GM12864 (cell line): ENCODE results near the gene ZNF646.

Source experiments
- DNase-seq: peaks from one replicate; pipeline ENCODE4 v3.0.0-alpha.2; 2011; ENCODE audit warnings: low read depth
- H3K4me3 ChIP-seq: 2 replicates; pipeline ENCODE4 v1.5.1; 2011; ENCODE audit warnings: mild to moderate bottlenecking, low read depth, low read length, control low read depth
- TF ChIP-seq, protein P1 (sequence below): IDR thresholded peaks from 2 replicates; pipeline ENCODE4 v1.5.1; 2011; ENCODE audit warnings: low read depth, mild to moderate bottlenecking, moderate library complexity, low read length, control low read depth, inconsistent platforms; ENCODE audit errors: missing control alignments

Gene ZNF646

DNA sequence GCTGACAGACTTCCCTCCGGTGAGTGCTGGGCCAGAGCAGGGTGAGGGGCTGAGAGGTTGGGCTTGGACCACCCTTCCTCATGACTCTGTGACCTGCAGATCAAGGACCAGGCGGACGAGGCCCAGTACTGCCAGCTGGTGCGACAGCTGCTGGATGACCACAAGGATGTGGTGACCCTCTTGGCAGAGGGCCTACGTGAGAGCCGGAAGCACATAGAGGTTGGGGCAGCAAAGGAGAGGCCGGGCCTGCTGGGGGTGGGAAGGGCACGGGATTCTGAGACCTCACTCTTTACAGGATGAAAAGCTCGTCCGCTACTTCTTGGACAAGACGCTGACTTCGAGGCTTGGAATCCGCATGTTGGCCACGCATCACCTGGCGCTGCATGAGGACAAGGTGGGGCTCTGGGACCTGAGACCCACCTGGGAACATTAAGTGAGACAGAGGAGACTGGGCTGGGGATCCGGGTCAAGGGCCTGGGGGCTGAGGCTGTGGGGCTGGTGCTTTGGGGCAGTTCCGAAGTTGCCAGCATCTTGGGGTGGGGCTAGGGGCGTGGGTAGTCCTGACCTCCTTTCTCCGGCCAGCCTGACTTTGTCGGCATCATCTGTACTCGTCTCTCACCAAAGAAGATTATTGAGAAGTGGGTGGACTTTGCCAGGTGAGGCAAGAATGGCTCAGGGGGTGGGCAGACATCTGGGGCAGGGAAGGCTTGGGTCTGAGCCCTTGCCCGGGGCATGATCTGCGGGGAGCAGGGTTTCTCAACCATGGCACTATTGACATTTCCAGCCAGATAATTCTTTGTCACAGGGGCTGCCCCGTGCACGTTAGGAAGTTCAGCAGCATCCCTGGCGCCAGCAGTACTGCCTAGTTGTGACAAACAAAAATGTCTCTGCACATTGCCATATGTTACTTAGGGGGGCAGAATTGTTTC lies 36.1 kb downstream of the ZNF646 start:
- DNase-seq = no peak
- TF ChIP-seq, protein P1, sequence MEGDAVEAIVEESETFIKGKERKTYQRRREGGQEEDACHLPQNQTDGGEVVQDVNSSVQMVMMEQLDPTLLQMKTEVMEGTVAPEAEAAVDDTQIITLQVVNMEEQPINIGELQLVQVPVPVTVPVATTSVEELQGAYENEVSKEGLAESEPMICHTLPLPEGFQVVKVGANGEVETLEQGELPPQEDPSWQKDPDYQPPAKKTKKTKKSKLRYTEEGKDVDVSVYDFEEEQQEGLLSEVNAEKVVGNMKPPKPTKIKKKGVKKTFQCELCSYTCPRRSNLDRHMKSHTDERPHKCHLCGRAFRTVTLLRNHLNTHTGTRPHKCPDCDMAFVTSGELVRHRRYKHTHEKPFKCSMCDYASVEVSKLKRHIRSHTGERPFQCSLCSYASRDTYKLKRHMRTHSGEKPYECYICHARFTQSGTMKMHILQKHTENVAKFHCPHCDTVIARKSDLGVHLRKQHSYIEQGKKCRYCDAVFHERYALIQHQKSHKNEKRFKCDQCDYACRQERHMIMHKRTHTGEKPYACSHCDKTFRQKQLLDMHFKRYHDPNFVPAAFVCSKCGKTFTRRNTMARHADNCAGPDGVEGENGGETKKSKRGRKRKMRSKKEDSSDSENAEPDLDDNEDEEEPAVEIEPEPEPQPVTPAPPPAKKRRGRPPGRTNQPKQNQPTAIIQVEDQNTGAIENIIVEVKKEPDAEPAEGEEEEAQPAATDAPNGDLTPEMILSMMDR = no peak
- no peak overlapping the region for H3K4me3 ChIP-seq

DNA sequence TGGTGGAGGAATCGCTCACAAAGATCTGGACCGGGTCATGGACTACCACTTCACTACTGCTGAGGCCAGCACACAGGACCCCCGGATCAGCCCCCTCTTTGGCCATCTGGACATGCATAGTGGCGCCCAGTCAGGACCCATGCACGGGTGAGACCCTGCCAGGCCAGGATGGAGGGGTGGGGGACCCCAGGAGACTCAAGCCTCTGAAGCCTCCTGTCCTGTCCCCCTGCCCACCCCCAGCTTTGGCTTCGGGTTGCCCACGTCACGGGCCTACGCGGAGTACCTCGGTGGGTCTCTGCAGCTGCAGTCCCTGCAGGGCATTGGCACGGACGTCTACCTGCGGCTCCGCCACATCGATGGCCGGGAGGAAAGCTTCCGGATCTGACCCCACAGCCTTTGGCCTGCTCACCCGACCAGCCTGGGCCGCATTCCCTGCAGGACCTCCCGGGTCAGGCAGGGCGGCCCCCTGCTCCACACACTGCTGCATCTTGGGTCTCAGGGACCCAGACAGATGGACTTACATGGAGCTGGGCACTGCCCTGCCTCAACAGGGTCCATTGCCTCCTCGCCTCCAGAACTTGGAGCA lies 37.8 kb downstream of the ZNF646 start:
- TF ChIP-seq, protein P1 = no peak
- no peak for DNase-seq
- H3K4me3 ChIP-seq = no peak overlapping the region

DNA sequence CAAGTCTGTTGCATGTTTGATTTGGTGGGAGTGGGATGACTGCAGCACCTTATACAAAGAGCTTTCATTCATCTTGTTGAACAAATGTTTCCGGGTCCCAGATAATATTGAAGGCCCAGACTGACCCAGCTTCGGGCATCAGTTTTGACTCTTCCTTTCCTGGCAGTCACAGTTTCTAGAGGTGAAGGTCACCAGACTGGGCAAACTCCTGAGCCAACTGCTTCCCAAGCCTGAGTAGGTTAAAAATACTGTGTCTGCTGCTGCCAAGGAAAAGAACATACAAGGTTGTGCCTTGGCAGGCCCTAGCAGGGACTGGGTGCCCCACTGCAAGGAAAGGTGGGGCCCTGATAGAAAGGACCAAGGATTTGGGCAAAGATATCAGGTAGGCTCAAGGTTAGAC lies 38.5 kb downstream of the ZNF646 start:
- DNase-seq = no peak
- H3K4me3 ChIP-seq = no peak overlapping the region
- TF ChIP-seq, protein P1 = no peak

DNA sequence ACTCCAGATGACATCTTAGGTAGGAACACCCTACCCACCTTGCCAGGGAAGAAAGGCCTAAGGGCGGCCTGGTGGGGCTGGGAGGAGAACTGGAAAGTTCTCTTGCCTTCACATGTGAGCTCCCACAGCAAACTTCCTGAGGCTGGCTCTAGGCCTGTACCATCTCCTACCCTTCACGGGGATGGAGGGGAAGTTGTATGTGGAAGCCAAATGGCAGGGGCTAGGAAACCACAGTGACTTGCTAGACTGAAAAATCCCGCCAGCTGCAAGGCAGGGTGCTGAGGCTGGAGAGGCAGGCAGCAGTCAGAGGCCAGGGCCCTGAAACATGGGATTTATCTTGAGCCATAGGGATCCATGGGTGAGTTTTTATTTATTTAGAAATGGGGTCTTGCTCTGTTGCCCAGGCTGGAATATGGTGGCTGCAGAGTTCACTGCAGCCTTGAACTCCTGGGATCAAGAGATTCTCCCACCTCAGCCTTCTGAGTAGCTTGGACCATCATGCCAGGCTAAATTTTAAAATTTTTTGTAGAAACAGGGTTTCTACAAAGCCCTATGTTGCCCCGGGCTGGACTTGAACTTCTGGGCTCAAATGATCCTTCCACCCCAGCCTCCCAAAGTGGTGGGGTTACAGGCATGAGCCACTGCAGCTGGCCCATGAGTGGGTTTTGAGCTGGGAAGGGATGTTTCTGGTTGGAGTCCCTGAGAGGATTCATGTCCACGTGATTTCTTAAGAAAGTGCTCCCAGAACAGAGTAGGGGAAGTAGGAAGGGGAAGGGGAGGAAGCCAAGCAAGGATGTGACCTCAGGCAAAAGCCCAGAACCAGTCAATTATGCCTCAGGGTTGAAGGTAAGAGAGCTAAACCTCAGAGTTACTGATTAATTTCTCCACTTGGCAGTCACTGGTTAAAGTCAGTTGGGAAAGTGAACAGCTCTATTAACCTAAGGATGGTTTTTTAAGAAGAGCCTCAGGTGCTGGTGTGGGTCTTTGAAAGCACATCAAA lies 39.2 kb downstream of the ZNF646 start:
- H3K4me3 ChIP-seq = no peak overlapping the region
- TF ChIP-seq, protein P1 = no peak
- no peak for DNase-seq

DNA sequence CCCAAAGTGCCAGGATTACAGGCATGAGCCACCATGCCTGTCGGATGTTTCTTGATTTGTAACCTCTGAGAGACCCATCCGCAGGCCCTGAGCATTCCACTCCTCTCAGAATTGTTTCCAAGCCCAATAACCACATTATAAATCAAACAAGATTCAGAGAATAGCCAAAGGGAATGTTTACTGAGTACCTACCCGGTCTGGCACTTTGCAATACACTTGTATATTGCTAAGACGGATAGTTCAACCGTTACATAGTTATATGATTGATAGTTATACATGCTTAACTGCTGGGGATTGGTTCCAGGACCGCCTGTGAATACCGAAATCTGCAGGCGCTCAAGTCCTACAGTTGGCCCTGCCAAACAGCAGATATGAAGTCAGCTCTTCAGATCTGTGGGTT lies 40.2 kb downstream of the ZNF646 start:
- TF ChIP-seq, protein P1 = no peak
- no peak overlapping the region for H3K4me3 ChIP-seq
- DNase-seq = no peak

DNA sequence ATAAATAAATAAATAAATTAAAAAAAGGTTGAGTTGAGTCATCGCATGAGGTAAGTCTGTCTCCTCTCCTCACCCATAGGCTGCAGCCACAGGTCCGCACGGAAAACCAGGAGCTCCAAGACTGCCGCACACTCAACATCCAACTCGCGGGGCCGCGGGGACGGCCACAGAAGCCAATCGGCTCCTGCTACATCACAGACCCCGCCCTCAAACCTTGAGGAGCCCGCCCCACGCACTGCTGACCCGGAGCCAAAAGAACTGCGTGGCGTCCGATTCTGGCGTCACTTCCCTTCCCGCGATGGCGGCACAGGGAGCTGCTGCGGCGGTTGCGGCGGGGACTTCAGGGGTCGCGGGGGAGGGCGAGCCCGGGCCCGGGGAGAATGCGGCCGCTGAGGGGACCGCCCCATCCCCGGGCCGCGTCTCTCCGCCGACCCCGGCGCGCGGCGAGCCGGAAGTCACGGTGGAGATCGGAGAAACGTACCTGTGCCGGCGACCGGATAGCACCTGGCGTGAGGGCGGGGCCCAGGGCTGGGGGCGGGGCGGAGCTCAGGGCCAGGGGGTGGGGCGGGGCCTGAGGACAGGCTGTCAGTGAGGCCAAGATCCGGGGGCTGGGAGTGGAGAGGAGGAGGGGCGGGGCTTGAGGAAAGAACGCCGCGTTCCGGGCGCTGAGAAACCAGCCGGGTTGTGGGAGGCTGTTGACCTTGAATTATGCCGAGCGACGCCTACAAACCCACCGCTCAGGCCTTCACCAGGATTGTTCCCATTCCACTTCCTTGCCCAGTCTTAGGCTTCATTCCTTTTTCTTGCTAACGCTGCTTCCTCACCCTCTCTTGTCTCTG lies 43.4 kb downstream of the ZNF646 start, which contains the start of gene KAT8:
TSS of gene KAT8 (plus strand) at position 281 of the 839 bp plus-strand sequence. CDS start at position 299, 18 bp downstream.
- DNase-seq = peak; percentile 92
- H3K4me3 ChIP-seq = peak within 1 kb of the TSS; percentile 72
- TF ChIP-seq, protein P1 = no peak
